Neuronal stem cell (in vitro differentiated cells): ENCODE data around the gene NDUFS7.

Experiments
- DNase-seq: peaks from one replicate; pipeline ENCODE4 v3.0.0-alpha.2; 2013; ENCODE audit warnings: low spot score
- H2AFZ ChIP-seq: one replicate; pipeline ENCODE4 v1.6.1; 2013; ENCODE audit warnings: mild to moderate bottlenecking, low read length, inconsistent platforms
- H2AK5ac ChIP-seq: 2 replicates; pipeline ENCODE4 v1.6.1; 2013; ENCODE audit warnings: low read depth, mild to moderate bottlenecking, inconsistent platforms, low read length, moderate library complexity, mixed read lengths
- H2BK120ac ChIP-seq: 2 replicates; pipeline ENCODE4 v1.6.1; 2013; ENCODE audit warnings: low read depth, mild to moderate bottlenecking, inconsistent platforms, low read length, moderate library complexity, mixed read lengths
- H2BK12ac ChIP-seq: one replicate; pipeline ENCODE4 v1.6.1; 2013; ENCODE audit warnings: low read length, inconsistent platforms
- H2BK15ac ChIP-seq: 2 replicates; pipeline ENCODE4 v1.6.1; 2013; ENCODE audit warnings: mild to moderate bottlenecking, low read length, inconsistent platforms, mixed read lengths
- H2BK5ac ChIP-seq: one replicate; pipeline ENCODE4 v1.6.1; 2013; ENCODE audit warnings: inconsistent platforms, mild to moderate bottlenecking, low read length, moderate library complexity
- H3K14ac ChIP-seq: one replicate; pipeline ENCODE4 v1.6.1; 2013; ENCODE audit warnings: low read length, inconsistent platforms
- H3K18ac ChIP-seq: 2 replicates; pipeline ENCODE4 v1.6.1; 2013; ENCODE audit warnings: low read length, inconsistent platforms
- H3K23ac ChIP-seq: 2 replicates; pipeline ENCODE4 v1.6.1; 2013; ENCODE audit warnings: low read depth, mild to moderate bottlenecking, mixed read lengths, low read length, inconsistent platforms; ENCODE audit not compliant: poor library complexity
- H3K27ac ChIP-seq: replicated peaks from 3 replicates; pipeline ENCODE4 v1.5.1; 2013; ENCODE audit warnings: low read length, inconsistent platforms
- H3K27me3 ChIP-seq, 3 experiments: 2 replicates each; pipeline ENCODE4 v1.6.1; 2013; ENCODE audit warnings: low read length in 3 of 3, mild to moderate bottlenecking in 2 of 3, inconsistent platforms in 1 of 3, low read depth in 1 of 3, mixed read lengths in 1 of 3, moderate library complexity in 1 of 3; ENCODE audit not compliant: control insufficient read depth in 3 of 3, insufficient read depth in 3 of 3
- H3K36me3 ChIP-seq, 2 donors: replicated peaks in 1 of 2; 2 replicates each; pipeline ENCODE4 v1.6.1; 2013; ENCODE audit warnings: low read length in 2 of 2; ENCODE audit not compliant: control insufficient read depth in 2 of 2, insufficient read depth in 2 of 2
- H3K4ac ChIP-seq: 2 replicates; pipeline ENCODE4 v1.6.1; 2013; ENCODE audit warnings: inconsistent platforms, mild to moderate bottlenecking, low read length, moderate library complexity
- H3K4me1 ChIP-seq, 2 donors: 1 replicate in 1 of 2; 2 replicates in 1 of 2; pipeline ENCODE4 v1.6.1; 2013; ENCODE audit warnings: low read length in 2 of 2, low read depth in 1 of 2; ENCODE audit not compliant: control insufficient read depth in 2 of 2, insufficient read depth in 1 of 2
- H3K4me2 ChIP-seq: one replicate; pipeline ENCODE4 v1.6.1; 2013; ENCODE audit warnings: mild to moderate bottlenecking, low read length, inconsistent platforms; ENCODE audit not compliant: insufficient read depth, poor library complexity, severe bottlenecking
- H3K4me3 ChIP-seq, 2 donors: 2 replicates each; pipeline ENCODE4 v1.5.1; 2013; ENCODE audit warnings: low read length in 2 of 2, mild to moderate bottlenecking in 2 of 2, inconsistent platforms in 1 of 2, moderate library complexity in 1 of 2
- H3K79me1 ChIP-seq: one replicate; pipeline ENCODE4 v1.6.1; 2013; ENCODE audit warnings: low read depth, mild to moderate bottlenecking, inconsistent platforms, low read length, moderate library complexity
- H3K9ac ChIP-seq: one replicate; pipeline ENCODE4 v1.6.1; 2013; ENCODE audit warnings: mild to moderate bottlenecking, low read depth, low read length, inconsistent platforms; ENCODE audit not compliant: poor library complexity
- H3K9me3 ChIP-seq, 2 donors: replicated peaks in 1 of 2; 2 replicates each; pipeline versions ENCODE3 to v1.6.1; 2013; ENCODE audit warnings: low read length in 2 of 2, mild to moderate bottlenecking in 2 of 2, inconsistent platforms in 1 of 2, low read depth in 1 of 2, mixed read lengths in 1 of 2, moderate library complexity in 1 of 2; ENCODE audit not compliant: control insufficient read depth in 2 of 2, insufficient read depth in 1 of 2
- H4K8ac ChIP-seq: one replicate; pipeline ENCODE4 v1.6.1; 2013; ENCODE audit warnings: low read depth, mild to moderate bottlenecking, inconsistent platforms, low read length, moderate library complexity
- H4K91ac ChIP-seq: one replicate; pipeline ENCODE4 v1.6.1; 2013; ENCODE audit warnings: low read length, low read depth, mild to moderate bottlenecking, inconsistent platforms; ENCODE audit not compliant: poor library complexity
- WGBS, 2 donors: extraction: QIAGEN DNeasy Blood & Tissue Kit; methylation state at CpG; one replicate each; pipeline ENCODE4 v1.1.7; 2013; ENCODE audit warnings: missing lambda C conversion rate in 2 of 2, mixed read lengths in 1 of 2; ENCODE audit not compliant: insufficient read length in 2 of 2, insufficient replicate concordance in 1 of 2; ENCODE audit errors: extremely low coverage in 2 of 2; 5-methylcytosine and 5-hydroxymethylcytosine counted together

NDUFS7 gene

DNA sequence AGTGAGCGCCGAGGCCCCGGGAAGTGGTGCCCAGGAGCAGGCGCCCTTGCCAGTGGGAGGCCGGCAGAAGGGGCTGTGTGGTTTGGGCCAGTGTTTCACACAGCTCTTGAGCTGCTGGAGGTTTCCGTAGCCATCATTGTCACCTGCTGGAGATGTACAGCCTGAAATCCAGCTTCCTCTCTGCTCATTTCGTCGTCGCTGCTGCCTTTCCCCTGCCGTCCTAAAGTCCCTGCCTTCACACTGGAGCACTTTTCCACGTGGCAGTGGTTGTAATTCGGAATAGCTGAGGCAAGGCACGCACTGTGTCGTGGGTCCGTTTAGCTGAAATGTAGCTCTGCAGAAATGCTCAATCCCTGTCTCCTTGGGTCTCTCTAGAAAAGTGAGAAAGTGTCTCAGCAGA is 36.9 kb downstream of the NDUFS7 start:
- Histone ChIP-seq H2BK12ac (no peak overlapping the region), H3K4me1 (peaks cover 21 to 30% of the 10 kb centered on the region in 2 donors), H3K27me3 (no peaks in the 10 kb centered on the region), H2BK120ac (no peak overlapping the region), H3K4me2 (no peak overlapping the region), H2AFZ (no peak overlapping the region), H3K27ac (no peak overlapping the region), H3K23ac (no peak overlapping the region), H3K14ac (no peak overlapping the region), H3K9me3 (no peaks in the 10 kb centered on the region), H3K18ac (no peak overlapping the region), H2BK15ac (no peak overlapping the region), H3K9ac (no peak overlapping the region), H3K79me1 (peaks cover 48% of the 10 kb centered on the region), H2BK5ac (no peak overlapping the region), H4K8ac (no peak overlapping the region), H2AK5ac (no peak overlapping the region), H4K91ac (no peak overlapping the region), H3K4me3 (no peak overlapping the region), H3K36me3 (peaks cover 48 to 86% of the 10 kb centered on the region in 2 donors), H3K4ac (no peak overlapping the region)
- no CpG with 5 or more reads among the region's 15 CpGs for WGBS, 2 donors
- DNase-seq, result no peak

DNA sequence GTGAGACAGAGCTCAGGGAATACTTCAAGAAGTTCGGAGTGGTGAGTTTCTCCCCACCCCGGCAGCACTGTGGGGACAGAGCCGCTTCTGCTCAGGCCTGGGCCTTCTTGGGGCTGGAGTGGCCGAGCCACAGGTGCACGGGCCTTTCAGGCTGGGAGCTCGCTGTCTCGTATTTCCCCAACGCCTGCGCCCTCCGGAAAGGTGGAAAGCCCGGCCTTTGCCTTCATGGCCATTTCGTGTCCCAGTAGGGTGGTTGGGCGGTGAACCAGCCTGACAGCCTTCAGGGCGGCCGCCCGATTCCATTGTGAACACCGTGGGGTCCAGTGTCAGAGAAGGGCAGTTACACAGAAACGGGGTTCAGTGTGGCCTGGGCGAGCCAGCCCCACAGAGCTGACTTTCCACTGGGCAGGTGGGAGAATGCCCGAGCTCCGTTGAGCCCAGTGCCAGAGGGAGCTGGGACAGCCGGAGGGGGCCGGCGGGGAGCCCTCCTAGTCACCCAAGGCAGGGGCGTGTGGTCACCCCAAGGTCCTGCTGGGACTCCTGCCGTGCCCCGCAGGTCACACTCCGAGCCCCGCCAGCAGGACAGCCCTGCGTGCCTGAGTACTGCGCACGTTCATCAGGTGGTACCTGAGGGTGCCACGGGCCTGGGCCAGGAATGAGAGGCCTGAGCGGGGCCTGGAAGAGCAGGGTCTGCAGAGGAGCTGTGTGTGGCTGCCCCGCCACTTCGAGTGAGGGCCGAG is 37.7 kb downstream of the NDUFS7 start:
- no peak overlapping the region for H4K8ac ChIP-seq
- peak overlapping the region; percentile 8 for H3K18ac ChIP-seq
- peak overlapping the region; percentile 52 for H3K23ac ChIP-seq
- H2AFZ ChIP-seq, result no peak overlapping the region
- H3K4ac ChIP-seq, result no peak overlapping the region
- H4K91ac ChIP-seq, result no peak overlapping the region
- H3K36me3 ChIP-seq, result peaks cover 48 to 89% of the 10 kb centered on the region in 2 donors
- no CpG with 5 or more reads among the region's 37 CpGs for WGBS, 2 donors
- H3K4me1 ChIP-seq, result peaks cover 16 to 25% of the 10 kb centered on the region in 2 donors
- no peak overlapping the region for H3K14ac ChIP-seq
- peak overlapping the region in 1 of 2 donors; percentile 26 for H3K4me3 ChIP-seq
- H2BK12ac ChIP-seq, result no peak overlapping the region
- H2AK5ac ChIP-seq, result no peak overlapping the region
- H2BK15ac ChIP-seq, result no peak overlapping the region
- no peak overlapping the region for H2BK120ac ChIP-seq
- DNase-seq, result no peak
- H3K79me1 ChIP-seq, result peaks cover 40% of the 10 kb centered on the region
- no peak overlapping the region for H2BK5ac ChIP-seq
- H3K27ac ChIP-seq, result no peak overlapping the region
- no peak overlapping the region for H3K9ac ChIP-seq
- H3K9me3 ChIP-seq, result no peaks in the 10 kb centered on the region
- H3K4me2 ChIP-seq, result no peak overlapping the region
- H3K27me3 ChIP-seq, result no peaks in the 10 kb centered on the region

DNA sequence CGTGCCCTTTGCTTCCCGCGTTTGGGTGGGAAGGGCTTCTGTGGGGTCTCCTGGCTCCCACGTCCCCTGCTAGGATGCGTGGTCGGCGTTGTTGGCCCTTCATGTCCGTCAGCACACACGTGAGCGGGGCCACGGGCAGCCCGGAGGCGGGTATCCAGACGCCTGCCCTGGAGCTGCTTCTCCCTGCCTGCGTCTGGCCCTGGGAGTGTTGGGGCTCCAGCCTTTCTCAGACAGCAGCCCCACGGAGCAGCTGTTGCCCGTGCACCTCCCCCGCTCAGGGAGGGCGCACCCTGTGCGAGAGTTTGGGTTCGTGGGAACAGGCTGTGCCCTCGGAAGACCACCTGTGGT is 38.2 kb downstream of the NDUFS7 start:
- Histone ChIP-seq H3K4ac (no peak overlapping the region), H2AFZ (no peak overlapping the region), H3K36me3 (peaks cover 47 to 90% of the 10 kb centered on the region in 2 donors), H3K18ac (no peak overlapping the region), H2BK5ac (no peak overlapping the region), H4K8ac (no peak overlapping the region), H3K23ac (peak overlapping the region; percentile 52), H3K4me2 (no peak overlapping the region), H2BK120ac (no peak overlapping the region), H3K27me3 (no peaks in the 10 kb centered on the region), H3K14ac (no peak overlapping the region), H2BK15ac (no peak overlapping the region), H3K4me1 (peaks cover 15 to 25% of the 10 kb centered on the region in 2 donors), H3K79me1 (peaks cover 37% of the 10 kb centered on the region), H3K27ac (no peak overlapping the region), H2BK12ac (no peak overlapping the region), H3K4me3 (peak overlapping the region in 1 of 2 donors; percentile 26), H2AK5ac (no peak overlapping the region), H3K9ac (no peak overlapping the region), H4K91ac (no peak overlapping the region), H3K9me3 (no peaks in the 10 kb centered on the region)
- DNase-seq, result no peak
- WGBS, 2 donors, result no CpG with 5 or more reads among the region's 22 CpGs

DNA sequence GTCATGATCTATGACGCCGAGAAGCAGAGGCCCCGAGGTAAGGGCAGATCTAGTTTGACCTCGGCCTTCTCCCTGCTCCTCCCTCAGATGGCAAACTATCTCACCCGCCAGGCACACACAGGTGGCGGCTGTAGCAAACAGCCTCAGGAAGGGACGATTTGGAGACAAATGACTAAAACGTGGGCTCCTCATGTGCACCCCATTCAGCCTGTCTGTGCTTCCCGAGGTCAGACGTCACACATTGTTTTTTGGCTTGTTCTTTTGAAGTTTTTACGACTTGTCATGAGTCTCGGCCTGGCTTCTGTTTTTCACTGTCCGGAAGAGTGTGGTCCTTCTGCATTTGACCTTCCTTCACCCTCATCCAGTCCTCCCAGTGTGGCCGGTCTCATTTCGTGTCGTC is 38.7 kb downstream of the NDUFS7 start:
- Histone ChIP-seq H4K8ac (no peak overlapping the region), H3K36me3 (peaks cover 43 to 90% of the 10 kb centered on the region in 2 donors), H2BK12ac (no peak overlapping the region), H2BK15ac (no peak overlapping the region), H3K9ac (no peak overlapping the region), H3K9me3 (no peaks in the 10 kb centered on the region), H3K14ac (no peak overlapping the region), H3K4ac (no peak overlapping the region), H3K23ac (no peak overlapping the region), H2AK5ac (no peak overlapping the region), H3K4me1 (peaks cover 12 to 25% of the 10 kb centered on the region in 2 donors), H4K91ac (no peak overlapping the region), H3K18ac (no peak overlapping the region), H3K4me2 (no peak overlapping the region), H3K27ac (no peak overlapping the region), H3K4me3 (no peak overlapping the region), H3K79me1 (peaks cover 36% of the 10 kb centered on the region), H2BK120ac (no peak overlapping the region), H2BK5ac (no peak overlapping the region), H2AFZ (no peak overlapping the region), H3K27me3 (no peaks in the 10 kb centered on the region)
- DNase-seq, result no peak
- no CpG with 5 or more reads among the region's 16 CpGs for WGBS, 2 donors
